NK-92 (cell line): Measurements from ENCODE around the gene AGPS.

ENCODE experiments used
- DNase-seq: peaks from one replicate; lab custom pipeline; 2025; ENCODE audit not compliant: unreplicated experiment; lab: John Stamatoyannopoulos, UW

Gene AGPS

GRCh38 chr2:177523781-177524180 is 131.2 kb downstream of the AGPS start:
- DNase-seq, result no peak

- DNase-seq, result no peak
Observed at GRCh38 chr2:177525351-177525924, 132.9 kb downstream of the AGPS start.

- DNase-seq, result no peak
Observed at GRCh38 chr2:177528351-177528933, 135.9 kb downstream of the AGPS start.

GRCh38 chr2:177529166-177529565 is 136.6 kb downstream of the AGPS start:
- no peak for DNase-seq

- DNase-seq, result no peak
Observed at GRCh38 chr2:177530561-177530960, 138.0 kb downstream of the AGPS start.

- DNase-seq, result no peak
Observed at GRCh38 chr2:177531706-177532105, 139.1 kb downstream of the AGPS start.

- DNase-seq, result no peak
Observed at GRCh38 chr2:177532567-177532966, 140.0 kb downstream of the AGPS start.

- no peak for DNase-seq
Observed at GRCh38 chr2:177533253-177533652, 140.7 kb downstream of the AGPS start.

GRCh38 chr2:177535000-177535399 is 142.4 kb downstream of the AGPS start:
- DNase-seq, result no peak

- DNase-seq, result no peak
Observed at GRCh38 chr2:177535958-177536504, 143.5 kb downstream of the AGPS start.

GRCh38 chr2:177537213-177537612 is 144.6 kb downstream of the AGPS start:
- no peak for DNase-seq

GRCh38 chr2:177537636-177538035 is 145.1 kb downstream of the AGPS start:
- no peak for DNase-seq

GRCh38 chr2:177538323-177538722 is 145.8 kb downstream of the AGPS start:
- no peak for DNase-seq

GRCh38 chr2:177540283-177540682 is 147.7 kb downstream of the AGPS start:
- no peak for DNase-seq

GRCh38 chr2:177541258-177541991 is 148.9 kb downstream of the AGPS start:
- DNase-seq, result no peak

- no peak for DNase-seq
Observed at GRCh38 chr2:177542396-177542795, 149.8 kb downstream of the AGPS start.

- no peak for DNase-seq
Observed at GRCh38 chr2:177543007-177543760, 150.6 kb downstream of the AGPS start.

GRCh38 chr2:177545143-177545542 is 152.6 kb downstream of the AGPS start:
- no peak for DNase-seq

- DNase-seq, result no peak
Observed at GRCh38 chr2:177545981-177546585, 153.5 kb downstream of the AGPS start.

GRCh38 chr2:177547122-177547521 is 154.5 kb downstream of the AGPS start:
- DNase-seq, result no peak

GRCh38 chr2:177547772-177548171 is 155.2 kb downstream of the AGPS start:
- DNase-seq, result no peak
